D341Med (cell line): ENCODE results near the gene C1QB.
A peak's percentile ranks its signal among the peaks of the same experiment; 100 is the strongest.

Experiments used
- DNase-seq: peaks from one replicate; pipeline ENCODE4 v3.0.0; 2012; ENCODE audit warnings: low spot score

Gene C1QB, protein sequence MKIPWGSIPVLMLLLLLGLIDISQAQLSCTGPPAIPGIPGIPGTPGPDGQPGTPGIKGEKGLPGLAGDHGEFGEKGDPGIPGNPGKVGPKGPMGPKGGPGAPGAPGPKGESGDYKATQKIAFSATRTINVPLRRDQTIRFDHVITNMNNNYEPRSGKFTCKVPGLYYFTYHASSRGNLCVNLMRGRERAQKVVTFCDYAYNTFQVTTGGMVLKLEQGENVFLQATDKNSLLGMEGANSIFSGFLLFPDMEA

DNA sequence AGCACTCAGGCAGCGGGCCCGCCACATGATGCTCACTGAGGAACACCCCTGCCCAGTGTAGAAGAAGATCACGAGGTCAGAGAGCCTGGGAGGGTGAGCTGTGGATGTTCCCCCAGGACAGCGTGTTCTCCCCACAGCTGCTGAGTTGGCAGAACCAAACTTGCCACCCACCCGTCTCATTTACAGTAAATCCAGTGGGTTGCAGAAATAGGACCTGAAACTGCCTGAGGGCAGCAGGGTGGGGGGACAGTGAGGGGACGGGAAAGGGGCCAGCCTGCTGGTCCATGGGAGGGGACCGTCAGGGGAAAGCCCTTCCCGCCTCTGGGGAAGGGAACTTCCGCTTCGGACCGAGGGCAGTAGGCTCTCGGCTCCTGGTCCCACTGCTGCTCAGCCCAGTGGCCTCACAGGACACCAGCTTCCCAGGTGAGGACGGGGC lies at the start of gene C1QB:
TSS of gene C1QB (plus strand) at position 356 of the 436 bp plus-strand sequence. CDS start 6,227 bp downstream, outside the sequence.
- no peak for DNase-seq

DNA sequence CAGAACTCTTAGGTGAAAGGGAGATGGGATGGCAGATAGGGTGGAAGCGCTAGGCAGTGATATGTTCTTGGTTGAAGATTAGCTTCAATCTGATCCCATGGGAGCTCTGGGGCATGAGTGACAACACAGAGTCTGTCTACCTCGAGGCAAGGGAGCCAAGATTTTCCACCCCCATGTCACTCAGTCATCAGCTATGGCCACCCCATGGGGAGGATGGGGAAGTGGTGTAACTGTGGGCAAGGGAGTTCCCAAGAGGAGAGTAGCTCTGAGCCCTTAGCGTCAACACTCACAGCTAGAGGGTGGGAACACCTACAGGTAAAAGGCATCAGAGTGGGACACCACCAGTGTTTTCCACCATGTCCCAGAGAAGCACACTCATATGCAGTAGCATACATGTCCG lies 46.9 kb upstream of the C1QB start:
- no peak for DNase-seq

DNA sequence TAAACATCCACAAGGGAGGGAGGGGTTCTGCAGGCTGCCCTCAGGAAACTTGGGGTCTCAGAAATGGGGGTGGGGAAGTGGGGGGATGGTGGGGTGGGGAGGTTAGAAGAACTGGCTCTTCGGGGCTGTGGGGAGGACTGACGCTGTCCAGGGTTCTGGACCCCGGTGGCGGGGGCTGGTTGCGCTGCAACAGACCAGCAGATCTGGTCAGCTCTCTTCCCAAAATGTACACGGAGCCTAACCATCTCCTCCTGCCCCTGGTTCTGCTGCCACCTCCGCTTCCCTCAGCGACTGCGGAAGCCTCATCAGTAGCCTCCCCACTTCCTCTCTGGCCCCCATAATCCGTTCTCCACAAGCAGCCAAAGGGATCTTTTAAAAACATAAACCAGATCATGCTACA lies 45.9 kb upstream of the C1QB start:
- DNase-seq, result no peak

DNA sequence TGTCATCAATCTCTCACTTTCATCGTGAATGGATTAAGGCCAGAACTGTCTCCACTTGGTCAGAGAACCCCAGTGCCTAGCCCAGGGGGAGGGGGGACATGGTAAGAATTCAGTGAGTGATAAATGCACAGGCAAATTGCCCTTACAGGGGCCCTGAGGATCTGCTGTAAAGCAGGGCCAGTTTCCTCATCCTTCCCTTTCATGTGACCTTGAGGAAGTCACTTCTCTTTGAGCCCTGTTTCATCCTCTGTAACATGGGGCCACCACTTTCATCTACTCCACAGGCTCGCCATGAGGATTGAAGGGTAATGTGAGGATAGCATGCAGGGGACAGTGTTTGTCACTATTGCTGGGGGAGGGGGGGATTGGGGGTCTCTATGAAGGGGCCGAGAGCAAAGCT lies 44.7 kb upstream of the C1QB start:
- DNase-seq, result no peak

DNA sequence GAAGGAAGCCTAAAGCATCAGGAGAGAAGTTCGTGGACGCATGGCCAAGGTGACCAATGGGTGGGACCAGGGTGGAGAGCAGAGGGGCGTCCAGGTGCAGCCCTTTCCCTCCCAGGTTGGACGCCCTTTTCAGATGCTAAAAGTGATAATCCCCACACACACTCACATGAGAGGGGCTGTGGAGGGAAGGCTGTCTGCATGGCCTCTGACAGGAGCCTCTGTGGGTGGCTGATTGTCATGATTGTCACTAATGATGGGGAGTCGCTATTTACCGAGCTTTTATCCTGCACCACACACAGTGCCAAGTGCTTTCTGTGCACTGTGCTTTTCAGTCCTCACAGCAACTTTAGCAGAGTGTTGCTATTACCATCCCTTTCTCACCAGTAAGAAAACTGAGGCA lies 43.7 kb upstream of the C1QB start:
- no peak for DNase-seq

DNA sequence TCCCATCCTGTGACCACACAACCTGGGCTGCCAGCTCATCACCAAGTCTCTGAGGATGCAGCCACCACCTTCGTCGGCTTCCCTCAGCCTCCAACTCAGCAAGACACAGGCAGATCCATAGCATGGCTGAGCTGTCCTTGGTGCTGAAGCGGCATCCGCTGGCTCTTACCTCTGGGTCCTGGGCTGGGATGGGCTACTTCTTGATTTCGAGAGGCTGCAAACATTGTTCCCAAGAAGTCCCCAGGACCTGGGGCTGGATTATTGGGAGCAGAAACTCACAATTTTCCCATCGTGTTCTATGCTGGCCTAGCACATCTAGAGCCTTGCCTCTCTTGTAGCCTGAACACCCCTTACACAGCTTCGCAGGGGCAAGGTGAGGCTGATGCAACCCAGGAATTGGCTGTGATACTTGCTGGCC lies 41.5 kb upstream of the C1QB start:
- no peak for DNase-seq

DNA sequence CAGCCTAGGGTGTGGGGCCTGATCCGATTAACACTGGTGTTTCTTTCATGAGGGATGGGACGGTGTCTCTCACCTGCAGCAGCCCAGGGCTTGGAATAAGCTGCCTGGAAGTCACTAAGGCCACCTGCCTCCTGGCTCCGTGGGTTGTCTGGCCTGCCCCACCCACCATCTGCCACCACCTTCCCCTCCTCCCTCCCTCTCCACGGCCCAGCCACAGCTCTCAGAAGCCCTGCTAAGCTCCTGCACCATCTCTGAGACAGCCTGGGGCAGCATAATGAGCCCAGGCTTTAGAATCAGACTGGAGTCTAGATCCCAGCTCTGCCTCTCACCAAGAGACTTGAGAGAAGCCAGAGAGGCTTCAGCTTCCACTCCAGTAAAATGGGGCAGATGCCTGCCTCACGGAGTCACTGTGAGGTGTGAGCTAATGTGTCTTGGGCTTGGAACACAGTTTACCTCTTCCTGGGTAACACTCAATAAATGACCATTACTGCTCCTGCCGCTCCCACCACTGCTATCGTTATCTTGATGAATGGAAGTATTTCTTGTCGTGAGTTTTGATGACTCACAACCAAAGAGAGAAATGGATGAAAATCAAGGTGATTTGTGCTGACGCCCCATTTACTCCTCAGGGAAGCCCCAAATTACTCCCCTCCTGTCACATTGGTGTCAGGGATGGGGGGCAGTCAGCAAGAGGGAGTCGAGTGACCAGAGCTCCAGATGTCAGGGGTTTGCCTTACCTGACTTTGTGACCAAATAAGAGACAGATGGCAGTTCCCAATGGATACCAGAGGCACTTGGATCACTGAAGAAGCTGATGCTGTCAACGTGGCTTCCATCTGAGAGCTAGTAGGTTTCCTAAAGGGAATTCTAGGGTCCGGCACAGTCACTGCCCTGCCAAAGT lies 40.1 kb upstream of the C1QB start:
- peak; percentile 84 for DNase-seq

DNA sequence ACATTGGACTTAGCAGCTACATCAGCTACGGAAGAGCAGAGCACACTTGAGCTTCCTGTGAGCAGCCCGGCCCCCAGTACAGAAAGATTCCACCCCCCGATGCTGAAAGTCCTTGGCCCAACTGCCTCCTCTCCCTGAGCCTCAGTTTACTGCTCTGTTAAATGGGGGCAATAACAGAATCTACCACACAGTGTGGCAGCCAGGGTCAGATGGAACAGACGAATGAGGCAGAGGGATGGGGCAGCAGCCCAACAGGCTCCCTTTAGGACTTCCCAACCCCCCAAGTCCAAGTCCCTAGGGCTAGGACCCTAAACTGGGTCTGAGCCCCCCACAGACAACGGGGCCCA lies 39.5 kb upstream of the C1QB start:
- DNase-seq, result no peak

DNA sequence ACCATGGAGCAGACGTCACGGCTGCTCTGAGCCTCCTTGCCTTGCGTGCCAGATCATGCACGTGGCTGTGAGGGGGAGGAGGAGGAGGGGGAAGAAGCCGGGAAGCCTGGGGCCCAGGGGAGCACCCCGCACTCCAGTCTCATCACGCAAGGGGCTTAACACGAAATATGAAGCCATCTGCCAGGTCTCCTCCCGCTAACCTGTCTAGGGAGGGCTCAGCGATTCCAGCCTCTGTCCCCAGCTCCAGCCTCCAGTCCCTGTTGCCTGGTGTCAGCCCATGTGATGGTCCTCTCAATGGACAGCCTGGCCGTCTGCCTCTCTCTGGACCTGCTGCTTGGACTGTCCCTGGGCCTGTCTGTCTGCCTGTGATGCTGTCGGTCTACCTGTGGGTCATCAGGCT lies 39.1 kb upstream of the C1QB start:
- peak; percentile 83 for DNase-seq

DNA sequence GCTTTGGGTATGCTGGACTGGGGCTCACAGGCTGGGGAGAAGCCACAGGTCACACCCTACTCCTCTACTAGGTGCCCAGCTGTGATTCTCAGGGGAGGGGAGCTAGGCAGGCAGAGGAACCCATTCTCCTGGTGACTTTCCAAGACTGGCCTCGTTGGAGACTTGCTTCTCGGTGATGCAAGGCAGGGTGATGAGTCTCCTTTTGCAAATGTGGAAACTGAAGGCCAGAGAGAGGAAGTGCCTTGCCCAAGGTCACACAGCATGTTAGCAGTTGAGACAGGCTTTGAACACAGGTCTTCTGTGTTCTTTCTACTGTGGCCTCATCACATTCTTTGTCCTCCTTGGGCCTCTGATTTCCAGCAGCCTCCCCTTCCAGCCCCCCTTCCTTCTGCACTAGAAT lies 37.1 kb upstream of the C1QB start:
- DNase-seq, result no peak

DNA sequence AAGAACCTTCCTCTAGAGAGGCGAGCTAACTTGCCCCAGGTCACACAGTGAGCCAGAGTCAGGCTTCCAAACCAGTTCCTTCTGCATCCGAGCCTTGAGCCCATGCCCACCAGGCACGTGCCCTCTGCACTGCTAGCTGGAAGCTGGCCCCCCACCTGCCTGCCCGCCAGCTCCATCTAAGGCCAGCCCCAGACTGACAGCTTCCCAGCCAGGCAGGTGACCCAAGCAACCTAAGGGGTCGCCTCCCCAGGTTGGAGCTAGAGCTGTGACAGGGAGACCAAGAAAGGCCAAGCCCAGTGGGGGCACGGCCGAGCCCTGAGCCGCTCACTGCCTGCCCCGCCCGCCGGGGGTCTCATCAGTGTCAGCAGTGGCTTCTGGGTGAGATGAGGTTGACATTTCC lies 36.5 kb upstream of the C1QB start:
- no peak for DNase-seq

DNA sequence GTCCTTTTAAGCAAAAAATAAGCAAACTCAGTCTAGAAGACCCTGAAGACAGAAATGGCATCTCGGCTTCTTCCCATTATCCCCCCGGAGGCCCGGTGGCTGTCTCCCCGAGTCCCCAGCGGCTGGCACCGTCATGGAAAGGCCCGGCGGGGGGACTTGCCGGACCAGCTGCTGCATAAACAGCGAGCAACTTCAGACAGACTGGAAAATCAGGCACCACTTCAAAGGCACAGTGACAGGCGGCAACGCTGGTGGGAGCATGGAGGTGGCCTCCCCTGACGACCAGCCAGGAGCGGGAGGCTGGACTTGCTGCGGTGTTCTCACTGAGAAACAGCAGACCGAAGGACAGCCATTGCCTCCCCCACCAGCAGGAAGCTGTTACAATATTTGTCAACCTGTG lies 35.0 kb upstream of the C1QB start:
- no peak for DNase-seq

DNA sequence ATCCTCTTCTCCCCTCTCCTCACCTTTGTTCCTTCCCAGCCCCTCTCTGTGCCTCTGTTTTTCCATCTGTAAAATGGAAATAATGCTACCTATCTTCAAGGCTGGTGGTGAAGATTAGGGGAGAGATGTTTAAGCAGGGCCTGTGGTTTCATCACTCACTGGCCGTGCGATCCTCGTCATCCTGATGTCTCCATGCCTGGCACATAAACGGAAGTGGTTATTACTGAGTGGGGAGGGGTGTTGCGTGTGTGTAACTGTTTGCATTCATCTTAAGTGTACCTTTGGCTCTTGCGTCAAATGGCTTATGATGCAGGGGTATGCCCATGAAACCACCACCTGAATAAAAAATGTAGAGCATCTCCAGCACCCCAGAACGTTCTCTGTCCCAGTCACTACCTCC lies 33.8 kb upstream of the C1QB start:
- DNase-seq, result no peak

DNA sequence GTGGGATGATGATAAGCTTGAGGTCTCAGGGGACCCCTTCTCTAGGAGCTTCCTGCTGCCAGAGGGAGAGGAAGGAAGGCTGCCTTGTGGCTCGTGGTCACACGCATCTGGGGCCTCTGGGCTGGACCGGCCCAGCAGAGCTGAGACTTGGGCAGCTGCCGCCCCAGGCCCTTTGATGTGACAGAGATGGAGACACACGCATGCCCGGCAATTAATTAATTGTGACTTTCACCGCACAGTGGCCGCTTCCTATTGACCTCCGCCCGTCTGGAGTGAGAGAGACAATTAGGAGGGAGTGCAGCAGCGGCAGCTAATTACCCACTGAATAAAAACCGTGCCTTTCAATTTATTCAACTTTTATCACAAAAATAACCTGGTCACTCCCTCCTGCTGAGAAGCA lies 33.2 kb upstream of the C1QB start:
- DNase-seq, result no peak

DNA sequence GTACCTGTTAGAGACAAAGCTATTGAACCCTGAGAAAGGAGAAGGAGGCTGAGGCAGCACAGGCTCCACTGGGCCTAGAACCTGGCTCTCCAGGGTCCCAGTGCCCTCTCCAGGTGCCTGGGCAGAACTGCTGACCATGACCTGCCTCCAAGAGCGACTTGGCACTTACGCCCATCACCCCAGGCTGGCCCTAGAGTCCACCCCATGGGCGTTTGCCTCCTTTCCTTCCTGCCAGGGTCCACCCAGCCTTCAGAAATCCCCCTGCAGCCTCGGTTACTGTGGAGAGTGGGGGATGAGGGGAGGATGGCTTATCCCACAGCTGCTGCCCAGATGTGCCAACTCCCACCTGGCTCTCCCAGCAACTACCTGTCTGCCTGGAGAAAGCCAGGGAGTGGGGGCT lies 31.3 kb upstream of the C1QB start:
- no peak for DNase-seq

DNA sequence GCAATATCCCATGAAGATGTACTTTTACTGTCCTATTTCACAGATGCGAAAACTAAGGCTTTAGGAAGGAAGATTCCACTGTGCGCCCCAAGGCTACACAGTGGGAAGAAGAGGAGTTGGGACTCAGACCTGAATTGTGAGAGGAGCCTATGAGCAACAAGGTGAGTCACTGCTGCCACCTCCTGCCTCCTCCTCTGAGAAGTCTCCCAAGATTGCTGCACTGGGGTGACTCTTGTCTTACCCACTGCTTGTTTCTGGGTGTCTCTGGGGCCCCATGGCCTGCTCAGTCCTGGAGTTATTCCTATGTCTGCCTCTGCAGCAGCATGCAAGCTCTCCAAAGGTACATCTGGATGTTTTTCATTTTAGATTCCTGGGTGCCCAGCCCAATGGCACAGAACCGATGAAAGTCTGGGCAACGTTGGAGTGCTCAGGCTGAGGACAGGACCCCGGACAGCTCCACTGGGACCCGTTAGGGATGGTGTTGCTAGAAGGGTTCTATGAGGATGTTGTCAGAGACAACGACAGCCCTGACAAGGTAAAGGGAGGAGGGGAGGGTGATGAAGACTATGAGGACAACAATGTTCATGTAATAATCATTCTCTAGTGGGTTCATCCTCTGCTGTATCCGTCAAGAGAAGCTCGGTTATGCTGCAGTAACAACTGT lies 27.6 kb upstream of the C1QB start:
- no peak for DNase-seq

DNA sequence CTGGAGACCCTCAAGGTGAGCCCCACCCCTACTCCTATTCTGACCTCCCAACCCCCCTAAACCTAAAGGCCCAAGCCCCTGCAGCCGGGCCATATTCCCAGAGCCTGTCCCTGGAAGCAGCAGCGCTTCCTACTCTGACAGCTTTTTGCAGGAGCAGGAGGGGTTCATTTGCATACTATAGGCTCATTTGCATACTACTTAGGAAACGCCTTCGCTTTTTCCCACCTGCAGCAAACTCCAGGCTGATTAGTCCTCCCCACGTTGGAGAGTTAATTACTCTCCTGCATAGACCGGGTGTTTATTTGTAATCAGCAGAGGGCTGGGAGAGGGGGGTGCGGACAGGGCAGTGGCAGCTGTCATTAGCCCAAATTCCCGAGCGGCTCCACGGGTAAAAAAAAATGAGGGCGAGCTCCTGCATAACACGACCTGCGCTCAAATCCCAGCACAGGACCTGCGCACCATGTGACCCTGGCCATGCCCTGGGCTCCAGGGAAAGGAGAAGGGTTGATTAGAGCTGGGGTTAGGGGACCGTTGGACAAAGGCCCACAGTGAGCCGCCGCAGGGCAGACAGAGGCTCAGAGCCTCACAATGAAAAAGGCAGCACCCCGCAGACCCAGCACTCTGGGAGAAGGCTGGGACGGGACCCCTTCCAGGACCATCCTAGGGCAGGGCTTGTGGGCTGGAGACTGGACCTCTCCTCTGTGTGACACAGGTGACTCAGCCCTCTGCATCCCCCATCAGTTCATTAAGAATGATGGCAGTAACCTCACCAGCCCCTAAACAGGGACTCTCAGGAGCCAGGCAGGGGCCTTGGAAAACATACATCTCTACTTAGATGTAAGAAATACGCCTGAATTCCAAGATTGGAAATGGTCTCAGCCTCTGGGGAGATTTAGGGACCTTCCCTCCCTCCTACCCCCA lies 26.5 kb upstream of the C1QB start:
- peak; percentile 77 for DNase-seq

DNA sequence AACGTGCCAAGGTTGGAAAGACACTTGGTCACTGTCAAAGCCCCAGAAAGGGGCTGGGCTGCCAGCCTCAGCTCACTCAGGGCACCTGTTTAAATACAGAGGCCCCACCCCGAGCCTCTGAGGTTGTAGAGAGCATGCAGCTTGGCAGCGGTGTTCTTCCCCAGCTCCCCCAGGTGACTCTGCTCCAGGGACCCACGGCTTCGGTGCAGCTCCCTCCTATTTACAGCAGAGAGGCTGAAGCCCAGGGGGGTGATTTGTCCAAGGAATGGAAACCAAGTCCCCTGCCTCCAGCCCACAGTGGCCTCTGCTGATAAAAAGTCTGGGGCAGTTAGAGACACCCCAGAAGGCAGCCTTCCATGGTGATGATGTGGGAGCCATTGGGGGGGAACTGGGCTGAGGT lies 25.7 kb upstream of the C1QB start:
- no peak for DNase-seq

DNA sequence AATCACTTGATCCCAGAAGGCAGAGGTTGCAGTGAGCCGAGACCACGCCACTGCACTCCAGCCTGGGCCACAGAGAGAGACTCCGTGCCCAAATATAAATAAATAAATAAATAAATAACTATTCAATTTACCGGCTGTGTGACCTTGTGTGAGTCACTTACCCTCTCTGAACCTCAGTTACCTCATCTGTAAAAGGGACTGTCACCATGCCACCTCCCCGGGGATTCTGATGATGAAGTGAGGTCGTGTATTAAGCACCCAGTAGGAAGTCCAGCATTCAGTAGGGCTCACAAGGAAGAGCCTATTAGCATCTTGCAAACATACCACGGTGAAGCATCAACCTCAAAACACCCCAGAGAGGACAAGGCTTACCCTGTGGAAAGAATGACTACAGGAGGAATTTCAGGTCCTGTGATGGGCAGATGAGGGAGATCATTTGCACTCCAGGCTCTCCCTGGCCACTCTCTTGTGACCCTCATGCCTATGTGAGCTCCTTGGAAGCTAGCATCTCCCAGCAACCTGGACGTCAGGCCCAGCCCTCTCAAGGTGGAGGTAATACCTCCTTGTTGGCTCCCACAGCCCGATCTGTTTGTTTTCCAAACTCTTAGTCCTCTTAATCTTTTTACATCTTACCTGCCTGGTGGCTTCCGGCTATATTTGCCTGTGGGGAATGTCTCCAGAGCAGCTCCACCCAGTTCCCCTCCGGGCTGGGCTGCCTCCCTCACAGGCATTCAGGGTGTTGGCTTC lies 24.2 kb upstream of the C1QB start:
- no peak for DNase-seq

DNA sequence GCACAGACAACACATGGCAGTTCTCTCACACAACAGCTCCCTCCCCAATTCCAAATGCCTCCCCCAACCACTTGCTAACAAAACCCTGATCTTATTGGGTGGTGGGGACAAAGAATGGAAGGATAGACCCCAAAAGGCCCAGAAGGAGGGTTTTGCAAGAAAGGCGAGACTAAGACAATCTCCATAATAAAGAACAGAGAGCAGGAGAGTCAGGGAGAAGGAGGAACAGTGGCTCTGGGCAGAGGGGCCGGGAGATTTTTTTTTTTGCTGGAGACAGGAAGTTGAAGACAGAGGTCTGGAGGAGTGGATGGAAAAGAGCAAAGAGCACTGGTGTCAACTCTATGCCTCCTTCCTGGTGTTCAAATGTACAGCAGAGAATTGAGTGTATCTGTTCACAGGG lies 23.1 kb upstream of the C1QB start:
- DNase-seq, result no peak
